Measurements from ENCODE around the gene LRRC8E.

The LRRC8E gene

DNA sequence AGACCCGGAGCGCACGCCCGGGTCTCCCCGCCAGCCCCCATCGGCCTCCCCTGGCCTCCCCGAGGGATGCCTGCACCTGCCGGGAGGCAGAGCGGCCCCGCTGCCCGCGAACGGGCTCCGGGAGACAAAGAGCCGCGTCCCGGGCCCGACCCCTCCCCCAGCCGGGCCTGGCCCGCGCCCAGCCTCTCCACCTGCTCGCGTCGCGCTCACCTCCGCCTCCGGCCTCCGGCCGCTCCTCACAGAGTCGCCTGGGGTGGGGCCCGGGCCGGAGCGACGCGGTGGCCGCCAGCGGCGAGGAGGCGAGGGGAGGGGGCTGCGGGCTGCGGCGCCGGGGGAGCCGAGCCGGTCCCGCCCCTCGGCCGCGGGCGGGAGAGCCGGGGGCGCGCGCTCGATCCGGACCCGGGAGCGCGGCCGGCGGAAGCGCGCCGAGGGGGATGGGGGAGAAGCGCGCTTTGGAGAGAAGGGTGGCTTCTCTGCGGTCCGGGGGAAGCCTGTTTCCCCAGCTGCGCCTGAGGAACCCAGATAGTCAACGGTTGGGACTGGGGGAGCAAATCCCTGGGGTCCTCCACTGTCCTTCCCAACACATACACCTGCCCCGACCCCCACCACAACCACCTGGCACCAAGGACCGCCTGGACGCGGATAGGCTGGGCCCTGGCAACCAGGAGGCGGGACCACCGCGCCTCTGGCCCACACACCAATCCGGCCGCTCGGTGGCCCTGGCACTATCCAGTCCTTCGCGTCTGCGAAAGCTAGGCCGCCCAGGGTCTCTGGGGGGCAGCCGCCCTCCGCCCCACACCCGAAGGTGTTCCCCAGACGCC is 14.0 kb upstream of the LRRC8E start, which contains the start of gene PRR36:
PRR36 (minus strand) TSS at position 315 of the 821 bp plus-strand sequence. CDS start 701 bp downstream, outside the sequence.
- Histone ChIP-seq H3K4me1 (ENCODE audit: insufficient read depth, low read length, poor library complexity, severe bottlenecking) (peaks cover 16% of the 10 kb centered on the region), H3K9ac (ENCODE audit: low read depth, low read length, poor library complexity, severe bottlenecking) (peak within 1 kb of the TSS; percentile 79), H3F3A (ENCODE audit: low read depth) (peaks cover 4% of the 10 kb centered on the region; the same call in 1 of the 2 replicates), H3K9me2 (replicated peaks; ENCODE audit: low read depth, low read length) (no peaks in the 10 kb centered on the region), H4K20me1 (ENCODE audit: insufficient read depth, low read length, poor library complexity, severe bottlenecking) (no peaks in the 10 kb centered on the region), H3K9me3 (ENCODE audit: insufficient read depth, low read depth, low read length) (no peaks in the 10 kb centered on the region), H2AFZ (ENCODE audit: low read length) (peak within 1 kb of the TSS; percentile 95), H3K27me3 (ENCODE audit: insufficient read depth, low read length, poor library complexity, severe bottlenecking) (no peaks in the 10 kb centered on the region), H3K79me2 (ENCODE audit: insufficient read depth, low read length) (no peaks in the 10 kb centered on the region), H3K4me3 (ENCODE audit: low read length, poor library complexity, severe bottlenecking) (peak within 1 kb of the TSS; percentile 78), H3K4me2 (ENCODE audit: low read depth, low read length, poor library complexity, severe bottlenecking) (peak within 1 kb of the TSS; percentile 67), H3K36me3 (ENCODE audit: insufficient read depth, low read length) (no peaks in the 10 kb centered on the region)
- TF ChIP-seq, protein P1, sequence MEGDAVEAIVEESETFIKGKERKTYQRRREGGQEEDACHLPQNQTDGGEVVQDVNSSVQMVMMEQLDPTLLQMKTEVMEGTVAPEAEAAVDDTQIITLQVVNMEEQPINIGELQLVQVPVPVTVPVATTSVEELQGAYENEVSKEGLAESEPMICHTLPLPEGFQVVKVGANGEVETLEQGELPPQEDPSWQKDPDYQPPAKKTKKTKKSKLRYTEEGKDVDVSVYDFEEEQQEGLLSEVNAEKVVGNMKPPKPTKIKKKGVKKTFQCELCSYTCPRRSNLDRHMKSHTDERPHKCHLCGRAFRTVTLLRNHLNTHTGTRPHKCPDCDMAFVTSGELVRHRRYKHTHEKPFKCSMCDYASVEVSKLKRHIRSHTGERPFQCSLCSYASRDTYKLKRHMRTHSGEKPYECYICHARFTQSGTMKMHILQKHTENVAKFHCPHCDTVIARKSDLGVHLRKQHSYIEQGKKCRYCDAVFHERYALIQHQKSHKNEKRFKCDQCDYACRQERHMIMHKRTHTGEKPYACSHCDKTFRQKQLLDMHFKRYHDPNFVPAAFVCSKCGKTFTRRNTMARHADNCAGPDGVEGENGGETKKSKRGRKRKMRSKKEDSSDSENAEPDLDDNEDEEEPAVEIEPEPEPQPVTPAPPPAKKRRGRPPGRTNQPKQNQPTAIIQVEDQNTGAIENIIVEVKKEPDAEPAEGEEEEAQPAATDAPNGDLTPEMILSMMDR (conservative IDR thresholded peaks at IDR 0.05; ENCODE audit: low read length): no peak
- no peak for TF ChIP-seq EZH2phosphoT487 (IDR thresholded peaks at IDR 0.05; ENCODE audit: borderline replicate concordance)

DNA sequence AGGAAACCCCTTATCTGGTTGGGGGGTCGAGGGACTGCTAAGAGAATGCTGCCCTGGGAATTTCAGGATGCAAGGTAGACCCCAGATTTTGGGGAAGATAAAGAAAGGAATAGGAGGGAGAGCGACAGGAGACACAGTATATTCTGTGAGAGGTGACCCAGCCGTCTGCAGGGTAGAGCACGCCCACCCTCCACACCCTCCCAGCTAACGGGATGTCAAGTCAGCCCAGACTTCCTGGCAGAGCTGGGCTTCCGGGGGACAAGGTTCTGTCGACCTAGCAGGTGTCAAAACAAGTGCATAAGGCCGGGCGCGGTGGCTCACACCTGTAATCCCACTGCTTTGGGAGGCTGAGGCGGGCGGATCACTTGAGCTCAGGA is 13.4 kb upstream of the LRRC8E start:
- H3K4me2 ChIP-seq (ENCODE audit: low read depth, low read length, poor library complexity, severe bottlenecking): peak overlapping the region; percentile 67

DNA sequence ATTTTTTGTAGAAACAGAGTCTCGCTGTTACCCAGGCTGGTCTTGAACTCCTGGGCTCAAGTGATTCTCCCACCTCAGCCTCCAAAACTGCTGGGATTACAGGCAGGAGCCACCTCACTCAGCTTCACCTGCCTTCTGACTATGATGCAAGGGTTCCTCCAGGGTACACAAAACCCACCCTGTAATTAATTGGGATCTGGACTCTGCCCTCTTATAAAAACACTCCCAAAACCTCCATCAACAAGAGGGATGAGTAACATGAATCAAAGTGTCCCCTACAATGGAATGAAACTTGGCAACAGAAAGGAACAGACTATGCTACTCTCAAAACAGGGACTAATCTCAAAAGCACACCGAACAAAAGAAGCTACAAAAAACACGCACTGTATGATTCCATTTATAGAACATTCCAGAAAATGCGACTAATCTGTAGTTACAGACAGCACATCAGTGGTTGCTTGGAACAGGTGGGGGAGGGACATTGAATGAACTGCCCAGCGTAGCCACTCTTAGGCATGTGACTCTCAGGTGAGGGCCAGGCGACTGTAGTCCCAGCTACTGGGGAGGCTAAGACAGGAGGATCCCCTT is 11.0 kb upstream of the LRRC8E start:
- no peaks in the 10 kb centered on the region for H3K79me2 ChIP-seq (ENCODE audit: insufficient read depth, low read length)
- H3K36me3 ChIP-seq (ENCODE audit: insufficient read depth, low read length): no peaks in the 10 kb centered on the region
- H3K9me3 ChIP-seq (ENCODE audit: insufficient read depth, low read depth, low read length): no peaks in the 10 kb centered on the region
- no peak overlapping the region for H2AFZ ChIP-seq (ENCODE audit: low read length)
- H3K9ac ChIP-seq (ENCODE audit: low read depth, low read length, poor library complexity, severe bottlenecking): no peak overlapping the region
- no peaks in the 10 kb centered on the region for H3K27me3 ChIP-seq (ENCODE audit: insufficient read depth, low read length, poor library complexity, severe bottlenecking)
- no peak overlapping the region for H3K4me3 ChIP-seq (ENCODE audit: low read length, poor library complexity, severe bottlenecking)
- no peak overlapping the region for H3K4me2 ChIP-seq (ENCODE audit: low read depth, low read length, poor library complexity, severe bottlenecking)
- no peaks in the 10 kb centered on the region for H3F3A ChIP-seq (ENCODE audit: low read depth)
- TF ChIP-seq EZH2phosphoT487 (IDR thresholded peaks at IDR 0.05; ENCODE audit: borderline replicate concordance): no peak
- TF ChIP-seq, protein P1 (conservative IDR thresholded peaks at IDR 0.05; ENCODE audit: low read length): no peak
- no peaks in the 10 kb centered on the region for H3K9me2 ChIP-seq (replicated peaks; ENCODE audit: low read depth, low read length)
- no peaks in the 10 kb centered on the region for H4K20me1 ChIP-seq (ENCODE audit: insufficient read depth, low read length, poor library complexity, severe bottlenecking)
- peaks cover 5% of the 10 kb centered on the region for H3K4me1 ChIP-seq (ENCODE audit: insufficient read depth, low read length, poor library complexity, severe bottlenecking)

More for the DNA sequence above, 13.4 kb upstream of the LRRC8E start:
- H4K20me1 ChIP-seq (ENCODE audit: insufficient read depth, low read length, poor library complexity, severe bottlenecking): no peaks in the 10 kb centered on the region
- H3K4me1 ChIP-seq (ENCODE audit: insufficient read depth, low read length, poor library complexity, severe bottlenecking): peaks cover 16% of the 10 kb centered on the region
- H3K79me2 ChIP-seq (ENCODE audit: insufficient read depth, low read length): no peaks in the 10 kb centered on the region
- no peaks in the 10 kb centered on the region for H3K27me3 ChIP-seq (ENCODE audit: insufficient read depth, low read length, poor library complexity, severe bottlenecking)
- H3K36me3 ChIP-seq (ENCODE audit: insufficient read depth, low read length): no peaks in the 10 kb centered on the region
- peak overlapping the region; percentile 78 for H3K4me3 ChIP-seq (ENCODE audit: low read length, poor library complexity, severe bottlenecking)
- H3K9ac ChIP-seq (ENCODE audit: low read depth, low read length, poor library complexity, severe bottlenecking): peak overlapping the region; percentile 79
- H3K9me2 ChIP-seq (replicated peaks; ENCODE audit: low read depth, low read length): no peaks in the 10 kb centered on the region
- peak overlapping the region; percentile 95 for H2AFZ ChIP-seq (ENCODE audit: low read length)
- H3F3A ChIP-seq (ENCODE audit: low read depth): peaks cover 4% of the 10 kb centered on the region; the same call in 1 of the 2 replicates
- no peaks in the 10 kb centered on the region for H3K9me3 ChIP-seq (ENCODE audit: insufficient read depth, low read depth, low read length)
- no peak for TF ChIP-seq EZH2phosphoT487 (IDR thresholded peaks at IDR 0.05; ENCODE audit: borderline replicate concordance)
- TF ChIP-seq, protein P1 (conservative IDR thresholded peaks at IDR 0.05; ENCODE audit: low read length): no peak
